ENCODE results near the gene FMN1. TPM values are rescaled to one million over a fixed set of nuclear protein-coding genes. Genes with fewer than 3 reads are reported as not detected.

Gene FMN1
- total and polyA plus RNA-seq, 2 of the 13 experiments (the other 11 are each of a cell fraction or from before 2014, with no cell fraction given), result 0.20 to 0.60 TPM

GRCh38 chr15:33107950-33108349 is 86.6 kb downstream of the FMN1 start:
- Histone ChIP-seq H3K36me3 (replicated peaks in 1 of 2; ENCODE audit: control insufficient read depth in 1 of 2, insufficient read depth in 2 of 2, low read length in 2 of 2) (no peaks in the 10 kb centered on the region), H3K4me1 (ENCODE audit: insufficient read depth, low read length) (no peaks in the 10 kb centered on the region), H3K27me3 (ENCODE audit: control insufficient read depth in 1 of 2, insufficient read depth in 2 of 2, low read length in 2 of 2) (no peaks in the 10 kb centered on the region; a peak in 1 of 5 replicates), H3K79me2 (ENCODE audit: insufficient read depth, low read length) (no peaks in the 10 kb centered on the region), H3K27ac (ENCODE audit: extremely low read length, insufficient read depth, low read length) (no peak overlapping the region), H4K20me1 (ENCODE audit: insufficient read depth, low read length) (no peaks in the 10 kb centered on the region), H3K9ac (ENCODE audit: insufficient read depth, low read depth, low read length) (no peak overlapping the region), H3K9me3 (ENCODE audit: low read length) (no peaks in the 10 kb centered on the region), H2AFZ (ENCODE audit: low read length) (no peak overlapping the region), H3K4me2 (ENCODE audit: low read depth, low read length) (no peak overlapping the region), H3K4me3 (replicated peaks in 1 of 3; ENCODE audit: insufficient read depth in 1 of 3, low read depth in 2 of 3, low read length in 3 of 3) (no peak overlapping the region)
- POLR2A ChIA-PET, result no interaction called here
- no peak for DNase-seq (ENCODE audit: low spot score)
- FAIRE-seq, result no peak
- in situ Hi-C loops (cut with HindIII; ENCODE audit: extremely low pct_ligation_motif_present, low pct_unique_long_range_greater_than_20kb) (no loop called here), intact Hi-C loops (cut with micrococcal nuclease; ENCODE audit: unreplicated experiment) (no loop called here)
- TF ChIP-seq MYNN (CRISPR knock-in tag; IDR thresholded peaks at IDR 0.05; ENCODE audit: low read depth) (no peak), CREM (IDR thresholded peaks at IDR 0.05) (no peak), CREM (CRISPR knock-in tag; IDR thresholded peaks at IDR 0.05) (no peak), TBX3 (IDR thresholded peaks at IDR 0.05; ENCODE audit: borderline replicate concordance) (no peak), PATZ1 (CRISPR knock-in tag; IDR thresholded peaks at IDR 0.05) (no peak)
- CTCF ChIA-PET (ENCODE audit: low intra/inter-chr PET ratio, low total read pairs), result no interaction called here
- 2% methylated on average over 2 of the region's 2 CpGs for WGBS (ENCODE audit: low lambda C conversion rate)
- BruUV-seq (replicated peaks), result no TSS peak
- no peak for ATAC-seq

GRCh38 chr15:33104212-33104611 is 90.3 kb downstream of the FMN1 start:
- DNase-seq (ENCODE audit: low spot score) (no peak), FAIRE-seq (no peak), ATAC-seq (no peak)
- 19% methylated on average over 2 of the region's 2 CpGs for WGBS (ENCODE audit: low lambda C conversion rate)
- no TSS peak for BruUV-seq (replicated peaks)
- H3K9me3 ChIP-seq (ENCODE audit: low read length), result no peaks in the 10 kb centered on the region
- in situ Hi-C loops (cut with HindIII; ENCODE audit: extremely low pct_ligation_motif_present, low pct_unique_long_range_greater_than_20kb), result no loop called here
- no peak overlapping the region for H3K4me2 ChIP-seq (ENCODE audit: low read depth, low read length)
- H3K4me1 ChIP-seq (ENCODE audit: insufficient read depth, low read length), result no peaks in the 10 kb centered on the region
- no peak overlapping the region for H3K4me3 ChIP-seq (replicated peaks in 1 of 3; ENCODE audit: insufficient read depth in 1 of 3, low read depth in 2 of 3, low read length in 3 of 3)
- ChIA-PET POLR2A (no interaction called here), CTCF (ENCODE audit: low intra/inter-chr PET ratio, low total read pairs) (no interaction called here)
- H3K27ac ChIP-seq (ENCODE audit: extremely low read length, insufficient read depth, low read length), result no peak overlapping the region
- H3K27me3 ChIP-seq (ENCODE audit: control insufficient read depth in 1 of 2, insufficient read depth in 2 of 2, low read length in 2 of 2), result no peaks in the 10 kb centered on the region; a peak in 1 of 5 replicates
- H4K20me1 ChIP-seq (ENCODE audit: insufficient read depth, low read length), result no peaks in the 10 kb centered on the region
- H2AFZ ChIP-seq (ENCODE audit: low read length), result no peak overlapping the region
- H3K79me2 ChIP-seq (ENCODE audit: insufficient read depth, low read length), result no peaks in the 10 kb centered on the region
- no peaks in the 10 kb centered on the region for H3K36me3 ChIP-seq (replicated peaks in 1 of 2; ENCODE audit: control insufficient read depth in 1 of 2, insufficient read depth in 2 of 2, low read length in 2 of 2)
- no peak overlapping the region for H3K9ac ChIP-seq (ENCODE audit: insufficient read depth, low read depth, low read length)
- intact Hi-C loops (cut with micrococcal nuclease; ENCODE audit: unreplicated experiment), result no loop called here
- TF ChIP-seq ISL2 (CRISPR knock-in tag; IDR thresholded peaks at IDR 0.05), result no peak
- no peak for TF ChIP-seq ZNF256 (CRISPR knock-in tag; conservative IDR thresholded peaks at IDR 0.05)
- no peak for TF ChIP-seq ETV6 (CRISPR knock-in tag; conservative IDR thresholded peaks at IDR 0.05)
- no peak for TF ChIP-seq ZUFSP (CRISPR knock-in tag; IDR thresholded peaks at IDR 0.05; ENCODE audit: borderline replicate concordance)
- no peak for TF ChIP-seq ZSCAN21 (CRISPR knock-in tag; IDR thresholded peaks at IDR 0.05; ENCODE audit: borderline replicate concordance)
- TF ChIP-seq FOXK2 (IDR thresholded peaks at IDR 0.05), result no peak
- no peak for TF ChIP-seq PHF20 (CRISPR knock-in tag; IDR thresholded peaks at IDR 0.05)
- TF ChIP-seq HNRNPL (IDR thresholded peaks at IDR 0.05; ENCODE audit: low read depth, low read length), result no peak
- no peak for TF ChIP-seq MXD1 (CRISPR knock-in tag; IDR thresholded peaks at IDR 0.05)
- no peak for TF ChIP-seq PBX3 (CRISPR knock-in tag; IDR thresholded peaks at IDR 0.05; ENCODE audit: borderline replicate concordance)

Data from HepG2 (cell line).